ENCODE data around the gene TM4SF18.

The TM4SF18 gene

GRCh38 chr3:149321136-149321535 lies 12.3 kb downstream of the TM4SF18 start:
- Histone ChIP-seq H3K4me3 (replicated peaks; ENCODE audit: low read depth, low read length) (no peak overlapping the region), H3K36me3 (ENCODE audit: control insufficient read depth, insufficient read depth, low read length) (no peaks in the 10 kb centered on the region), H3K27me3 (replicated peaks; ENCODE audit: control insufficient read depth, insufficient read depth, low read length) (no peaks in the 10 kb centered on the region; the same call in 1 of the 2 replicates)
- no peak for DNase-seq (ENCODE audit: extremely low read depth, insufficient read length)
- TF ChIP-seq CTCF (IDR thresholded peaks at IDR 0.05; ENCODE audit: insufficient read depth, low read length, poor library complexity, severe bottlenecking): no peak

- Histone ChIP-seq H3K27me3 (replicated peaks; ENCODE audit: control insufficient read depth, insufficient read depth, low read length) (no peaks in the 10 kb centered on the region; the same call in 1 of the 2 replicates), H3K36me3 (ENCODE audit: control insufficient read depth, insufficient read depth, low read length) (no peaks in the 10 kb centered on the region), H3K4me3 (replicated peaks; ENCODE audit: low read depth, low read length) (no peak overlapping the region)
- no peak for DNase-seq (ENCODE audit: extremely low read depth, insufficient read length)
- no peak for TF ChIP-seq CTCF (IDR thresholded peaks at IDR 0.05; ENCODE audit: insufficient read depth, low read length, poor library complexity, severe bottlenecking)
These were observed 13.7 kb downstream of the TM4SF18 start for GRCh38 chr3:149319750-149320149.

GRCh38 chr3:149317072-149317471 lies 16.4 kb downstream of the TM4SF18 start:
- H3K36me3 ChIP-seq (ENCODE audit: control insufficient read depth, insufficient read depth, low read length): no peaks in the 10 kb centered on the region
- no peak for DNase-seq (ENCODE audit: extremely low read depth, insufficient read length)
- TF ChIP-seq CTCF (IDR thresholded peaks at IDR 0.05; ENCODE audit: insufficient read depth, low read length, poor library complexity, severe bottlenecking): no peak
- H3K27me3 ChIP-seq (replicated peaks; ENCODE audit: control insufficient read depth, insufficient read depth, low read length): no peaks in the 10 kb centered on the region; the same call in 1 of the 2 replicates
- H3K4me3 ChIP-seq (replicated peaks; ENCODE audit: low read depth, low read length): no peak overlapping the region

- no peak for TF ChIP-seq CTCF (IDR thresholded peaks at IDR 0.05; ENCODE audit: insufficient read depth, low read length, poor library complexity, severe bottlenecking)
- H3K36me3 ChIP-seq (ENCODE audit: control insufficient read depth, insufficient read depth, low read length): no peaks in the 10 kb centered on the region
- H3K27me3 ChIP-seq (replicated peaks; ENCODE audit: control insufficient read depth, insufficient read depth, low read length): no peaks in the 10 kb centered on the region; the same call in 1 of the 2 replicates
- DNase-seq (ENCODE audit: extremely low read depth, insufficient read length): no peak
- H3K4me3 ChIP-seq (replicated peaks; ENCODE audit: low read depth, low read length): no peak overlapping the region
These were observed 17.0 kb downstream of the TM4SF18 start for GRCh38 chr3:149316437-149316836.

GRCh38 chr3:149315694-149316093 lies 17.7 kb downstream of the TM4SF18 start:
- Histone ChIP-seq H3K36me3 (ENCODE audit: control insufficient read depth, insufficient read depth, low read length) (no peaks in the 10 kb centered on the region), H3K4me3 (replicated peaks; ENCODE audit: low read depth, low read length) (no peak overlapping the region), H3K27me3 (replicated peaks; ENCODE audit: control insufficient read depth, insufficient read depth, low read length) (no peaks in the 10 kb centered on the region; the same call in 1 of the 2 replicates)
- no peak for DNase-seq (ENCODE audit: extremely low read depth, insufficient read length)
- no peak for TF ChIP-seq CTCF (IDR thresholded peaks at IDR 0.05; ENCODE audit: insufficient read depth, low read length, poor library complexity, severe bottlenecking)

Measured in GM06990 (cell line).